C4-2B (cell line): Measurements from ENCODE around the gene BSPRY.
"Not testable (repeated sequence)": the region's sequence is repeated elsewhere in the genome, so short reads cannot be mapped to it uniquely, and the experiment has no call there.

ENCODE experiments used
- ZFX ChIP-seq: fragments of 450-650 bp; IDR thresholded peaks from 2 replicates; pipeline ENCODE4 v1.6.1; 2017
- TF ChIP-seq, protein P1 (sequence below): fragments of 450-650 bp; conservative IDR thresholded peaks from 2 replicates; pipeline ENCODE4 v1.5.1; 2017; ENCODE audit warnings: mild to moderate bottlenecking

DNA sequence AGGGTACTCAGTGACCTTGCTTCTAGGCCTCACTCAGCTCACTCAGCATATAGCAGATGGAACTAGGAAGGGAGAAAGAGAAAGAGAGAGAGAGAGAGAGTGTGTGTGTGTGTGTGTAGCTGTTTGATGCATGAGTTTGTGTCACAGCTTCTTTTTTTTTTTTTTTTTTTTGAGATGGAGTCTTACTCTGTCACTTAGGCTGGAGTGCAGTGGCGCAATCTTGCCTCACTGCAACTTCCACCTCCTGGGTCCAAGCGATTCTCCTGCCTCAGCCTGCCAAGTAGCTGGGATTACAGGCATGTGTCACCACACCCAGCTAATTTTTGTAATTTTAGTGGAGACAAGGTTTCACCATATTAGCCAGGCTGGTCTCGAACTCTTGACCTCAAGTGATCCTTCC lies 16.3 kb downstream of the BSPRY start:
- TF ChIP-seq, protein P1, sequence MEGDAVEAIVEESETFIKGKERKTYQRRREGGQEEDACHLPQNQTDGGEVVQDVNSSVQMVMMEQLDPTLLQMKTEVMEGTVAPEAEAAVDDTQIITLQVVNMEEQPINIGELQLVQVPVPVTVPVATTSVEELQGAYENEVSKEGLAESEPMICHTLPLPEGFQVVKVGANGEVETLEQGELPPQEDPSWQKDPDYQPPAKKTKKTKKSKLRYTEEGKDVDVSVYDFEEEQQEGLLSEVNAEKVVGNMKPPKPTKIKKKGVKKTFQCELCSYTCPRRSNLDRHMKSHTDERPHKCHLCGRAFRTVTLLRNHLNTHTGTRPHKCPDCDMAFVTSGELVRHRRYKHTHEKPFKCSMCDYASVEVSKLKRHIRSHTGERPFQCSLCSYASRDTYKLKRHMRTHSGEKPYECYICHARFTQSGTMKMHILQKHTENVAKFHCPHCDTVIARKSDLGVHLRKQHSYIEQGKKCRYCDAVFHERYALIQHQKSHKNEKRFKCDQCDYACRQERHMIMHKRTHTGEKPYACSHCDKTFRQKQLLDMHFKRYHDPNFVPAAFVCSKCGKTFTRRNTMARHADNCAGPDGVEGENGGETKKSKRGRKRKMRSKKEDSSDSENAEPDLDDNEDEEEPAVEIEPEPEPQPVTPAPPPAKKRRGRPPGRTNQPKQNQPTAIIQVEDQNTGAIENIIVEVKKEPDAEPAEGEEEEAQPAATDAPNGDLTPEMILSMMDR: not testable (repeated sequence)
- not testable (repeated sequence) for TF ChIP-seq ZFX
